Epithelial cell of esophagus (primary cell): ENCODE results near the gene NLGN1.

ENCODE experiments used
- DNase-seq: peaks from one replicate; pipeline ENCODE4 v3.0.0; 2010; ENCODE audit warnings: low read depth
- H3K4me3 ChIP-seq: 2 replicates; pipeline ENCODE4 v1.5.1; 2011; ENCODE audit warnings: mild to moderate bottlenecking, low read length, control low read depth
- TF ChIP-seq, protein P1 (sequence below): IDR thresholded peaks from 2 replicates; pipeline ENCODE4 v1.5.1; 2011; ENCODE audit warnings: low read depth, mild to moderate bottlenecking, low read length, control low read depth, inconsistent platforms; ENCODE audit not compliant: insufficient read depth; ENCODE audit errors: missing control alignments

The NLGN1 gene

DNA sequence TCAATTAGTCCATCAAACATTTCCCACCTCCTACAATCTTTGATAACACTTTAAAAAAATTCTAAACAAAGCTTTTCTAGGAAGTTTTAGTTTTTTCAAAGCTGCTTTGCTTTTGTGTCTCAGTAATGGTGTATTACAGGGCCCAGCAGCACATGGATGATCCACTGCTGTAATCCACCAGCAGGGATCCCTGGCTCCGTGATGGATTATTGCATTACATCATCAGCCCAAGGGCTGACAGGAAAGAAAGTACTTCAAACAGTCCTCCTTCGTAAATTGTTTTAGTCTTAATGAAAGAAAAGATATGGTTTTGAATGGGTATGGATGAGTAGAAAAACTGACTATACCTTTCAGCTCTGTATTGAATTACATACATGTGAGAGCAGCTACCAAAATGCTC, 772.7 kb downstream of the NLGN1 start:
- TF ChIP-seq, protein P1, sequence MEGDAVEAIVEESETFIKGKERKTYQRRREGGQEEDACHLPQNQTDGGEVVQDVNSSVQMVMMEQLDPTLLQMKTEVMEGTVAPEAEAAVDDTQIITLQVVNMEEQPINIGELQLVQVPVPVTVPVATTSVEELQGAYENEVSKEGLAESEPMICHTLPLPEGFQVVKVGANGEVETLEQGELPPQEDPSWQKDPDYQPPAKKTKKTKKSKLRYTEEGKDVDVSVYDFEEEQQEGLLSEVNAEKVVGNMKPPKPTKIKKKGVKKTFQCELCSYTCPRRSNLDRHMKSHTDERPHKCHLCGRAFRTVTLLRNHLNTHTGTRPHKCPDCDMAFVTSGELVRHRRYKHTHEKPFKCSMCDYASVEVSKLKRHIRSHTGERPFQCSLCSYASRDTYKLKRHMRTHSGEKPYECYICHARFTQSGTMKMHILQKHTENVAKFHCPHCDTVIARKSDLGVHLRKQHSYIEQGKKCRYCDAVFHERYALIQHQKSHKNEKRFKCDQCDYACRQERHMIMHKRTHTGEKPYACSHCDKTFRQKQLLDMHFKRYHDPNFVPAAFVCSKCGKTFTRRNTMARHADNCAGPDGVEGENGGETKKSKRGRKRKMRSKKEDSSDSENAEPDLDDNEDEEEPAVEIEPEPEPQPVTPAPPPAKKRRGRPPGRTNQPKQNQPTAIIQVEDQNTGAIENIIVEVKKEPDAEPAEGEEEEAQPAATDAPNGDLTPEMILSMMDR: no peak
- no peak overlapping the region for H3K4me3 ChIP-seq
- no peak for DNase-seq

DNA sequence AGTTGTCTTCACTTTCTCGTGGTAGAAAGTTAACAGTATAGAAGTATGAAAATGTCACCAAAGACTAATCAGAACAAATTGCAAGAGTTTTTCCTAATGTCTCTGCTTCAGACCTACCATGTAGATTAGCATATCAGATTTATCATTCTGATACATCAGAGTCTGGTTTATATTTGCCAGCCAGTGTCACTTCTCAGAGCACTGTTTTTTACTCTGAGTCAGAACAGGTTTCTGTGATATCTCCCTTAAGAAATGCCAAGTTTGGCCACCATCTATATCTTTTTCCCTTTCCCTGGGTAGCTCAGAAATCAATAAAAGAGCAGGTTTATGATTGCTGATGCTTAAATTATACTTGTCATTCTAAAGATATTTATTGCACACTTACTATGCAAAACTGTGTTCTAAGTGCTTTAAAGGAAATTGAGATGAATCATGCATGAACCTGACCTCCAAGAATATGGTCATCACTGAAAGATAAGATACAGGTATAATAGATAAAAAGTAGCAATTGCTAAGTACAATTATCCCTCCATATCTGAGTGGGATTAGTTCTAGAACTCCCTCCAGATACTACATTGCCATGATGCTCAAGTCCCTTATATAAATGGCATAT, 788.9 kb downstream of the NLGN1 start:
- no peak for DNase-seq
- TF ChIP-seq, protein P1: no peak
- H3K4me3 ChIP-seq: no peak overlapping the region

DNA sequence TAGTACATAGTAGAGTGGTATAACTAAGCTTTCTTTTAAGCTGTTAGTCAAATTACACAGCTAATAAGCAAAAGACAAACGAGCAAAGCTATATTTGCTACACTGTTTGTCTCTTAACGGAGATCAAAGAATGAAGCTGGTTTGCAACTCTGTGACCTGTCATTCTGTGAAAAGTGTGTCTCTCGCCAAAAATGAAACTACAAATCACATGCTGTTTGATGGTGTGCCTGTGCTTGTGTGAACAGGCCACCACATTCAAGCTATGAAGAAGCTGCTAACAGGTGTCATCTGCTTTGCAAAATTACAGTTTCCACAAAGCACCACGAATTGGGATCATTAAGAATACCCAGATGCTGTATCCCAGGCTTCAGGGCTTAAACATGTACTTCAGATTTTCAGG, 793.8 kb downstream of the NLGN1 start:
- TF ChIP-seq, protein P1: no peak
- DNase-seq: no peak
- H3K4me3 ChIP-seq: no peak overlapping the region

- TF ChIP-seq, protein P1: no peak
- no peak for DNase-seq
- H3K4me3 ChIP-seq: no peak overlapping the region
Observed at GRCh38 chr3:174191895-174192294, 794.4 kb downstream of the NLGN1 start.

GRCh38 chr3:174192471-174192870, 794.9 kb downstream of the NLGN1 start:
- TF ChIP-seq, protein P1: no peak
- no peak overlapping the region for H3K4me3 ChIP-seq
- DNase-seq: no peak

- DNase-seq: no peak
- no peak overlapping the region for H3K4me3 ChIP-seq
- TF ChIP-seq, protein P1: no peak
Observed at GRCh38 chr3:174193604-174194003, 796.1 kb downstream of the NLGN1 start.

DNA sequence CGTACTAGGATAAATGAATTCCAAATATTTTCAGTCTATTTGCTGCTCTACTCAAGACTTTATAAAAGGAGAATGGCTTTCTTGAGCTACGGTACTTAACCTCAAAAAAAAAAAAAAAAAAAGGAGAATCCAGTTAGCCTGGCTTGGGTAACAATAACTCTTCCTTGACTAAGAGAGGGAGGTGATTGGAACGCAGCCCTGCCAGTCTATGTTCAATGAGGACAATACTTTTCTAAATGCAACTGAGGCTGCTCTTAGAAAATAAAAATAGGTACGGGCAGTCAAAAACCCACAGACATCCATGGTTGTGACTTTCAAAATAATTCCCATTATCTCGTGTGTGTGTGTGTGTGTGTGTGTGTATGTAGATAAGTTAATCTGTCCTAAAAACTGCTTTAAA, 799.9 kb downstream of the NLGN1 start:
- peak; percentile 11 for DNase-seq
- TF ChIP-seq, protein P1: no peak
- H3K4me3 ChIP-seq: no peak overlapping the region
